ENCODE data around the gene TSPAN14.

The TSPAN14 gene

GRCh38 chr10:80425901-80426300, 28.2 kb upstream of the TSPAN14 start:
- no peak for DNase-seq

- no peak for DNase-seq
Observed at GRCh38 chr10:80427541-80427940, 26.6 kb upstream of the TSPAN14 start.

DNA sequence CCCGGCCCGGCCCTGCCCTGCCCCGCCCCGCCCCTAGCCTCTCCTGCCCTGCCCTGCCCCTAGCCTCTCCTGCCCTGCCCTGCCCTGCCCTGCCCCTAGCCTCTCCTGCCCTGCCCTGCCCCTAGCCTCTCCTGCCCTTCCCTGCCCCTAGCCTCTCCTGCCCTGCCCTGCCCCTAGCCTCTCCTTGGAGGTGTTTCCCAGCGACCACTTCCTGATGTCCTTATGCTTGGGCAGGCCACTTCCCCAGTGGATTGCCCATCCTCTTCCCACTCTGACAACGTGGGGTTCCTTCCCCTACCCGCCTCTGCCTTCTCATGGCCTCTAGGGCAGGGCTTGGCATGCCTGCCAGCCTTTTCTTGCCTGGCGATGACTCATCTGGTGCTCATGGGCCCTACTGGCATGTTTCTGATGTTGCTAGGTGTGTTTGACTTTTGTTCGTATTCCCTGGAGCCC, 24.6 kb upstream of the TSPAN14 start:
- no peak for DNase-seq

DNA sequence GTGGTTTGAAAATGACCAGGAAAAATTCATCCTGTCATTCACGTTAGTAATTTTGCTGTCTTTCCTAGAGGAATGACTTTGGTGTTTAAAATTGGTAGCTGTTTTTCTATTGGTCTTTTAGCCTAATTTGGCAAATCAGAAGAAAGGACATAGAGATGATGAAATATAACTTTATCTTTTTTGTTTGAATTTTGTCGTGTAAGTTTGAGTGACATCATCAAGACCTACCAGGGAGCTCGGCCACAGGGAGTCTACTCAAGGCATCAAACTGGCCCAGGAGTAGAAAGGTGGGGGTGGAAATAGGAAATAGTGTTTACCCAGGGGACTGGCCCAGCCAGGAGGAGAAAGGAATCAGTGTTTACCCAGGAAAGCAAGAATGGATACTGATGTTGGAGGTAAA, 21.0 kb upstream of the TSPAN14 start:
- DNase-seq, result no peak

DNA sequence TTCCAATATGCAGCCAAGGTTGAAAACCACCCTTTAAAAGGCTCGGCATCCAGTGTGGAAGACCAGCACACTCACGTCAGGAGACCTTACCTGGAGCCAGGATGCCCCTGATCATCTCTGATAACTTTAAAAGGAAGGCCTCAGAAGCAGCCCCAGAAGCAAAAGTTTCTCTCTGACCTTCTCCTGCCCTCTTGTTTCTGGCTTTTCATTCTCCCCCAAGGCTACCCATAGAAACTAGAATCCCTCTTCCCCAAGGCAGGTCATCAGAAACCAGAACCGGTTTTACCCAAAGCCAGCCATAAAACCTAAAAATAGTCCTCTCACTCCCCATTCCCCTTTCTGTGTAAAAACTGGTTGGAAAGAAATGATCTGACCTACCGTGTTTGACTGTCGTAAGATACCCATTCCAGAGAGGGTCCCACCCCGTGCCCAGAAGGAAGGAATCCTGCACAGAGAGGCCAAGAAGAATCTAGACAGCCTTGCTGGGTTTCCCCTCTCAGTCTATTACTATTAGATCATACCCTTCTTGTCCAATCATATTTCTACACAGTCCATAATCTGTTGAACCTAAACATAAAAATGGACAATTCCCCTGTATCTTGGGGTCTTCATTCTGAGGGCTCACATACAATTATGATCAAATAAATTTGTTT, 17.5 kb upstream of the TSPAN14 start:
- DNase-seq, result no peak

DNA sequence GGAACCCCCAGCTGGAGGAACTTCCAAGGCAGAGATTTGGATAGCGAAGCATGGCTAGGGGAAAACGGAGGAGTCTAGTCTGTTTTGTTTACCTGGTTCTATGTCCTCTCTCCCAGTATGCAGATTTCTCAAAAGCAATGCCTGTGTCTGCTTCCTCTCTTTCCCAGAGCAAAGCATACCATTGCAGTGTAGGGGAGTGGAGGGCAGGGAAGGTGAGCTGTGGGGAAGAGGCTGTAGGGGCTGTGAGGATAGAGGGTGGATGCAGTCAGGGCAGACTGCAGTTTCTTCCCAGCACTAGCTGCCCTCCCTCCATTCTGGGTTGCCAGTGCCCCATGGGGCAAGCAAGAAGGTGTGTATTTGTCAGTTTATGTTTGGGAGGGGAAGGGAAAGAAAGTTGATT, 16.9 kb upstream of the TSPAN14 start:
- DNase-seq, result no peak

- DNase-seq, result no peak
Observed at GRCh38 chr10:80441831-80442230, 12.3 kb upstream of the TSPAN14 start.

GRCh38 chr10:80442879-80443278, 11.2 kb upstream of the TSPAN14 start:
- DNase-seq, result no peak

- DNase-seq, result no peak
Observed at GRCh38 chr10:80443531-80443974, 10.6 kb upstream of the TSPAN14 start.

GRCh38 chr10:80444124-80444523, 10.0 kb upstream of the TSPAN14 start:
- DNase-seq, result no peak

DNA sequence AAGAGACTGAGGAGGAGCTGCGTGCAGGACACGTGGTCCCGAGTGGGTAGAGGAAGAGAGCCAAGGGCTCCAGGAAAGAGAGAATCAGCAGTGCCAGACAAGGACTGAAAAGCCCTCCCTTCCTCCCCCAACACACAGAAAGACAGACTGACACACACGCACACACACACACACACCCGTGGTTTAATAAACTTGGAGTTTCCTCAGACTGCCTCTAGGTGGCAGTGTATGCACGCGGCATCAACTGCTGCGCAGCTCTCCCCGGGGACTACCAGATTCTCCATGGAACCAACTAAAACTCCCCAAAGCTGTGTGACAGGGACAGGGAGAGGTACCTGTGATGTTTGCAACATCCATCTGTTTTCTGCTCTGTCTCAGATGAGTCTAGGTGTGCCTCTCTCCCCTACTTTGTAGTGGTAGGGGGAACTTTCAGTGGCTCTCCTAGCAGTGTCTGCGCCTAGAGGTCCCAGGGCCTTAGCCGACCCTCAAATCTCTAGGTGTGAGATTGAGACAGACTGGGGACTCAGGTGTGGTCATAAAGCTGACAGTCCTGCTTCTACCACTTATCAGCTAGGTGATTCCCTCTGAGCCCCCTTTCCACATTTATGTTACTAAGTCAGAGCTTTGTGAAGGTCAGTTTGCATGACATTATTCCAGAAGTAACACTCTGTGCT, 9.3 kb upstream of the TSPAN14 start:
- DNase-seq, result peak; percentile 48

- DNase-seq, result no peak
Observed at GRCh38 chr10:80447436-80448190, 6.5 kb upstream of the TSPAN14 start.

DNA sequence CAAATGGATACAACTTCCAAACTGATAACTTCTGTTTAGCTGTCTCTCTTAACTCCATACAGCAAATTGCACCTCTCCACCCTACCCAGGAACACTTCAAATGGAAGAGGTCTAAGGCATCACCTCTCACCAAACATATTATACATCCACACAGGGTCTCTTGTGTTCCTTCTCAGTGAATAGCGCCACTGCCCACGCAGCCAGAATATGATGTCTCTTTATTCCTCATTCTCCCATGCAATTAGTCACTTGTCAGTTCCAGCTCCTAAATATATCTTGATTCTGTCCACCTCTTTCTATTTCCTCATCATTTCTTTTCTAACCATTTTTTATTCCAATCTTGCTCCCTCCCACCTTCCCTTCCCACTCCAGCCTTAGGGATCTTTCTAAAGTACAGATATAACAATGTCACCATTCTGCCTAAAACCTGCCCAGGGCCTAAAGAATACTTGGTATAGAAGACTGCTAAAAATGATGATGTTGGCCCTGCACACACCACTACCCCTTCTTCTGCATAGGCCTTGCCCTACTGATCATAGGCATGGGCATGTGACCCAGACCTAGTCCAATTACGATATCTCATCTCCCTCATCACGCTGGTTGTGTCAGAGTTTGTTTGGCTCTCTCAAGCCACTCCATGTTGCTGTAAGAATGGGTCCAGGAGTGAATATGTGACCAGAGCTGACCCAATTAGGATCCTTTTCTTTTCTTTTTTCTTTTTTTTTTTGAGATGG, 5.7 kb upstream of the TSPAN14 start:
- DNase-seq, result no peak

GRCh38 chr10:80449520-80449919, 4.6 kb upstream of the TSPAN14 start:
- DNase-seq, result no peak

DNA sequence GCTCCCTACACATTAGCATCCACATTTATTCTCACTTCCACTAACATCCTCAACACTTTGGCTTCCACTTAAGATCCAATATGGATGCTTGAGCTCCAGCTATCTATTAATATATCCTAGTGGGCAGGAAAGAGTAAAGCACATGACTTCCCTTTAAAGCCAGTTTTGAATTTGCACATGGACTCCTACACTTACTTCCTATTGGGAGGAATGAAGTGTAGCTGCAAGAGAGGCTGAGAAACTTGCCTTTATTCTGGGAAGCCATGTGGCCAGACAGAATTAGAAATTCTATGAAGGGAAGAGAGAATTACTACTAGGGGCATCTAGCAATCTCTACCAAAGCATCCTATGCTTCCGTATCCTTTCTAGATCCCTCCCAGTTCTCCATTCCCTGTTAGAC, 3.0 kb upstream of the TSPAN14 start:
- DNase-seq, result no peak

DNA sequence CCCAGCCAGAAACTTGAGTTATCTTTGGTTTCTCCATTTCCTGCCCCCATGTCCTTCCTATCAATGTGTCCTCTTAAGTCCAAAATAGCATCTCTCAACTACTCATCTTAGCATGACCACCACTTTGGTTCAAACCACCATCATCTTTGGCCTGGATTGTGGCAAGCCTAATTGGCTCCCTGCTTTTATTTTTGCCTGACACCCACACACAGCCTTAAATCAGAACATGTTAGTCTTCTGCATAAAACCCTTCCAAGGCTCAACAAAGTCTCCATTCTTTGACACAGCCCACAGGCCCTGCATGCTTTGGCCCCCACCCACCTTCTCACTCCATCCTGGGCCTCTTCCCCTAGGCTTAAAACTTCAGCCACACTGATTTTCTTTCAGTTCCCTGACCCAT, 2.0 kb upstream of the TSPAN14 start:
- DNase-seq, result no peak

GRCh38 chr10:80452640-80453039, 1.5 kb upstream of the TSPAN14 start:
- no peak for DNase-seq

DNA sequence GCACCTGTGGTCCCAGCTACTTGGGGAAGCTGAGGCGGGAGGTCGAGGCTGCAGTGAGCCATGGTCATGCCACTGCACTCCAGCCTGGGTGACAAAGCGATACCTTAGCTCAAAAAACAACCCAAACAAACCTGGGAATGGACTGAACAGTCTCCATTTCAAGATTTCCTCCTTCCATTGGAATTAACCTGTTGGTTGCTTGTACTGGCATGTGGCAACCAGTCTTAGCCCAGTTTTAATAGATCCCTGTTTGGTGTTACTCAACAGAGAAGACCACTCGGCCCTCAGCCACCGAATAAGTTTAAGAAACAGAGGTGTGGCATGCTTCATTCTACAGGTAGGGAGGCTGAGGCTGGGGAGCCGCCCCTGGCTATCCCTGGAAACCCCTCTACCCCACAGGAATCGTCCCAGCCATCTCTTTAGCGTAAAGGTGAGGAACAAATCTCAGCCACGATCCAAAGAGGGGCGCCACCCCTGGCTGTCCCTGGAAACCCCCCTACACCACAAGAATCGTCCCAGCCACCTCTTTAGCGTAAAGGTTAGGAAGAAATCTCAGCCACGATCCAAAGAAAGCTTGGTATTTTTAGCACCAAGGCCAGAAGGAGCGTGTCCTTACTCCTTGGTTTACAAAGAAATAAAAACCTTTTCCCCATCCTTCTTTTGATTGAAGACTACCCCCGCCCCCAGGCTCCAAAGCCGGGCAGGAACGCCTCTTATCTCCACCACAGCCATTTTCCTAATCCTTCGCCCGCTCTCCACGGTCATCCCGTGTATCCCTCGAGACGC, 861 bp upstream of the TSPAN14 start:
- DNase-seq, result peak; percentile 31

DNA sequence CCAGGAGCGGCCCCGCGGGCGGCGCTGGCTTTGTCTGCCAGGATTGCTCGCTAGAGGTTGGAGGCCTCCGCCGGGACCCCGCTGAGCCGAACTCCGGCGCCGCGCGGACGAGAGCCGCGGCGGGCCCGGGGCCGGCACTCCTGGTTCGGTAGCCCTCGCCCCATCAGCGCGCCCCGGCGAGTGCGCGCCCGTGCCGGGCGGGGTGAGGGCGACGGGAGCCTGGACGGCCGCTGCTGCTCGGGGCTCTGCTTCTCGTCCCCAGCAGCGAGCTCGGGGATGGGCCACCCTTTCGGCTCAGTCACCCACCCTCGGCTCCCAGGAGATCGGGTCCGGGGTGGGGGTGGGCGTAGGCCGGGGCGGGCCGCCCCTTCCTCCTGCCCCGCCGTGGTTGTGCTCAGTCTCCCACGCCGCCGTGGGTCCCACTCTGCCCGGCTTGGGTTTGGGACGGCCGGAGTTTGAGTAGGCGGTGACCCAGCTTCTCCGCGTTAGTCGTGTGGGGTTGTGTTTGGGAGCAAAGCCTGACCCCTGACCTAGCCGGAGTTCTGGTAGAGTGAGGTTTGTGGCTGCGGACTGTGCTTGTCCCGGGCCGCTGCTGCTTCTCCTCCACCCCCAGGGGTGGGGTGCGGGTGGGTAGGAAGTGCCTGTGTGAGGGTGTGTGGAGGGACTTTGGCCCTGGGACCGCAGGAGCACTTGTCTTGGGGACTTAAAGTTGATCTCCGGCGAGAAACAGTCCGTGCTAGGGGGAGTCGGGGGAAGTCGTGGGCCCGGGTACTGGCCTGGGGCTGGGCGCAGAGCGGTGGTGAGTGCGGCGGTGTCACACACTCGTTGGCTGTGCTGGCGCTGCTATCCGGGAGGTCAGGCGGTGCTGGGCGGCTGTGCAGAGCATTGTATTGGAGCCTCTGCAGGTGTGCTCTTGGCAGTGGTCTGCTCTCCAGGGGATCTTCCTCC, 677 bp downstream of the TSPAN14 start:
- peak; percentile 50 for DNase-seq

- peak; percentile 19 for DNase-seq
Observed at GRCh38 chr10:80455461-80456349, 1.6 kb downstream of the TSPAN14 start.

Data from activated T-cell treated with anti-CD3 and anti-CD28 coated beads, Interleukin-2, amount 50 U/mL, for 1 hour (primary cell).